Activated B cell treated with CpG ODN at 0.5 μM for 24 hours (primary cell): ENCODE results near the gene OPA3. TPM values are rescaled to one million over a fixed set of nuclear protein-coding genes. Genes with fewer than 3 reads are reported as not detected.

Source experiments
- ATAC-seq: fragments of 200-7000 bp; cut with Tn5 transposase; one replicate; pipeline ENCODE4 v1.10.0; 2021; ENCODE audit warnings: low read depth, mild to moderate bottlenecking, moderate library complexity
- CTCF ChIA-PET: fragments of 350-600 bp; sonication (Branson Sonifier 250); formaldehyde crosslinking; loops from one replicate; lab custom pipeline; 2021; ENCODE audit warnings: antibody characterized with exemption; lab: Charles Lee
- POLR2A ChIA-PET: fragments of 350-600 bp; sonication (Branson Sonifier 250); formaldehyde crosslinking; loops from one replicate; lab custom pipeline; 2021; ENCODE audit warnings: antibody characterized with exemption; lab: Charles Lee
- DNase-seq: peaks from one replicate; pipeline ENCODE4 v3.0.0; 2022
- H3K27ac Mint-ChIP-seq: one replicate; pipeline ENCODE4 v1.8.0; 2020; ENCODE audit warnings: mixed read lengths
- H3K27me3 Mint-ChIP-seq: one replicate; pipeline ENCODE4 v1.8.0; 2021; ENCODE audit warnings: mixed read lengths
- H3K36me3 Mint-ChIP-seq: one replicate; pipeline ENCODE4 v1.8.0; 2021; ENCODE audit warnings: low read depth, mixed read lengths
- H3K4me1 Mint-ChIP-seq: one replicate; pipeline ENCODE4 v1.8.0; 2021; ENCODE audit warnings: mixed read lengths
- H3K4me3 Mint-ChIP-seq: one replicate; pipeline ENCODE4 v1.8.0; 2020; ENCODE audit warnings: mild to moderate bottlenecking, mixed read lengths
- H3K9me3 Mint-ChIP-seq: one replicate; pipeline ENCODE4 v1.8.0; 2020; ENCODE audit warnings: mixed read lengths
- CTCF ChIP-seq: fragments of 200-600 bp; IDR thresholded peaks from one replicate; pipeline ENCODE4 v1.8.0; 2022; ENCODE audit warnings: antibody characterized with exemption, mild to moderate bottlenecking
- intact Hi-C: fragments of 100-400 bp; cut with micrococcal nuclease; formaldehyde crosslinking; loops from one replicate; pipeline ENCODE4 v1.15.1; 2024
- total RNA-seq: library from RNA; stranded (reverse); gene quantifications from 2 replicates; pipeline ENCODE4 v1.2.3, GENCODE V29; 2022

Gene OPA3
- total RNA-seq, 1 donor from 2014 or later: 14.4 TPM

GRCh38 chr19:45515807-45516401 is 68.7 kb downstream of the OPA3 start:
- Mint-ChIP-seq H3K9me3 (no peaks in the 10 kb centered on the region), H3K27me3 (no peaks in the 10 kb centered on the region), H3K4me3 (peak overlapping the region; percentile 67), H3K36me3 (peaks cover 49% of the 10 kb centered on the region), H3K4me1 (peaks cover 60% of the 10 kb centered on the region), H3K27ac (peak overlapping the region; percentile 92)
- POLR2A ChIA-PET: interaction anchor here (1.1 to 2.9 kb wide), 10 partner anchors 10 to 177 kb away, joined by 3 to 22 read pairs (median 6); partner anchors contain the start of genes PPM1N, QPCTL and SNRPD2
- CTCF ChIA-PET: interaction anchor here (0.7 to 1.6 kb wide), 8 partner anchors 9 to 126 kb away, joined by 3 to 5 read pairs (median 4); no protein-coding TSS in a partner anchor
- no peak for TF ChIP-seq CTCF
- ATAC-seq (no peak), DNase-seq (no peak)
- intact Hi-C loops: loop anchor here (1.0 to 2.0 kb wide), 3 partner anchors 10 to 69 kb away; partner anchors contain the start of genes OPA3 and RTN2

- intact Hi-C loops: loop anchor here (1.0 to 2.0 kb wide), 3 partner anchors 9 to 70 kb away; partner anchors contain the start of genes OPA3 and RTN2
- ATAC-seq (peak; percentile 79), DNase-seq (peak; percentile 62)
- Mint-ChIP-seq H3K27me3 (no peaks in the 10 kb centered on the region), H3K36me3 (peaks cover 49% of the 10 kb centered on the region), H3K9me3 (no peaks in the 10 kb centered on the region), H3K4me3 (peak overlapping the region; percentile 67), H3K27ac (peak overlapping the region; percentile 92), H3K4me1 (peaks cover 67% of the 10 kb centered on the region)
- POLR2A ChIA-PET: interaction anchor here (0.6 to 2.9 kb wide), 12 partner anchors 9 to 259 kb away, joined by 3 to 22 read pairs (median 4); partner anchors contain the start of genes PPM1N, QPCTL and SNRPD2
- no peak for TF ChIP-seq CTCF
- CTCF ChIA-PET: interaction anchor here (0.7 to 1.6 kb wide), 10 partner anchors 9 to 127 kb away, joined by 3 to 5 read pairs (median 4); no protein-coding TSS in a partner anchor
Observed at GRCh38 chr19:45515081-45515624, 69.4 kb downstream of the OPA3 start.

- Mint-ChIP-seq H3K4me3 (peak overlapping the region; percentile 70), H3K9me3 (no peaks in the 10 kb centered on the region), H3K36me3 (peaks cover 48% of the 10 kb centered on the region), H3K27ac (peak overlapping the region; percentile 92), H3K27me3 (no peaks in the 10 kb centered on the region), H3K4me1 (peaks cover 73% of the 10 kb centered on the region)
- POLR2A ChIA-PET: interaction anchor here (0.6 to 2.9 kb wide), 12 partner anchors 8 to 259 kb away, joined by 3 to 22 read pairs (median 4); partner anchors contain the start of genes PPM1N, QPCTL and SNRPD2
- CTCF ChIA-PET: interaction anchor here (1.0 to 1.6 kb wide), 8 partner anchors 8 to 127 kb away, joined by 3 to 5 read pairs (median 4); no protein-coding TSS in a partner anchor
- ATAC-seq (peak; percentile 7), DNase-seq (no peak)
- no peak for TF ChIP-seq CTCF
- intact Hi-C loops: loop anchor here (1.0 to 2.0 kb wide), 3 partner anchors 8 to 70 kb away; partner anchors contain the start of genes OPA3 and RTN2
Observed at GRCh38 chr19:45514376-45515051, 70.1 kb downstream of the OPA3 start.

GRCh38 chr19:45512881-45513483 is 71.6 kb downstream of the OPA3 start:
- Mint-ChIP-seq H3K27me3 (no peaks in the 10 kb centered on the region), H3K4me3 (peak overlapping the region; percentile 32), H3K27ac (peak overlapping the region; percentile 90), H3K9me3 (no peaks in the 10 kb centered on the region), H3K36me3 (peaks cover 44% of the 10 kb centered on the region), H3K4me1 (peaks cover 79% of the 10 kb centered on the region)
- POLR2A ChIA-PET: interaction anchor here (2.1 kb wide), 1 partner anchor 13 kb away, joined by 5 read pairs; no protein-coding TSS in a partner anchor
- CTCF ChIA-PET: interaction anchor here (1.7 kb wide), 1 partner anchor 45 kb away, joined by 4 read pairs; no protein-coding TSS in a partner anchor
- DNase-seq (no peak), ATAC-seq (no peak)
- TF ChIP-seq CTCF: no peak
- intact Hi-C loops: no loop called here
